K562 (cell line): ENCODE measurements around the gene ZNF513. TPM values are rescaled to one million over a fixed set of nuclear protein-coding genes. Genes with fewer than 3 reads are reported as not detected.

Experiments used
- BRD9 ChIP-seq: fragments of 450-650 bp; IDR thresholded peaks from 2 replicates; pipeline ENCODE4 v1.6.1; 2018; ENCODE audit warnings: low read depth; ENCODE audit not compliant: partially characterized antibody
- FUS ChIP-seq: fragments of 200-400 bp; formaldehyde crosslinking; optimal IDR thresholded peaks from 2 replicates; pipeline ENCODE3; 2017; ENCODE audit warnings: low read depth, low read length
- HCFC1 ChIP-seq: IDR thresholded peaks from 2 replicates; pipeline ENCODE4 v1.6.1; 2012; ENCODE audit warnings: low read depth, low read length, improper control_type of control experiment
- MEIS2 ChIP-seq: fragments of 450-650 bp; IDR thresholded peaks from 2 replicates; pipeline ENCODE4 v1.6.1; 2014; ENCODE audit warnings: mild to moderate bottlenecking; ENCODE audit not compliant: partially characterized antibody
- NFIC ChIP-seq: fragments of 450-650 bp; IDR thresholded peaks from 2 replicates; pipeline ENCODE4 v1.6.1; 2017; ENCODE audit warnings: mild to moderate bottlenecking, inconsistent platforms
- NFYB ChIP-seq: IDR thresholded peaks from 2 replicates; pipeline ENCODE4 v1.6.1; 2011; ENCODE audit warnings: mild to moderate bottlenecking, moderate library complexity; ENCODE audit not compliant: insufficient read length; ENCODE audit errors: extremely low read depth
- PTBP1 ChIP-seq: fragments of 200-400 bp; formaldehyde crosslinking; IDR thresholded peaks from 2 replicates; pipeline ENCODE4 v1.6.1; 2017; ENCODE audit warnings: low read depth, low read length
- SRSF7 ChIP-seq: fragments of 200-400 bp; formaldehyde crosslinking; optimal IDR thresholded peaks from 2 replicates; pipeline ENCODE3; 2017; ENCODE audit warnings: mild to moderate bottlenecking, low read depth, low read length
- TAF15 ChIP-seq: fragments of 200-400 bp; formaldehyde crosslinking; IDR thresholded peaks from 2 replicates; pipeline ENCODE4 v1.6.1; 2017; ENCODE audit warnings: mild to moderate bottlenecking, low read depth, low read length, moderate library complexity
- TAF9B ChIP-seq: fragments of 450-650 bp; IDR thresholded peaks from 2 replicates; pipeline ENCODE4 v1.6.1; 2018; ENCODE audit warnings: mild to moderate bottlenecking; ENCODE audit not compliant: partially characterized antibody
- TOE1 ChIP-seq, 2 experiments: fragments of 450-650 bp in 1 of 2; sonication (generic) in 1 of 2; formaldehyde crosslinking in 1 of 2; IDR thresholded peaks; 2 replicates each; pipeline versions ENCODE4 v1.7.1 to v1.8.0; 2016 to 2022; ENCODE audit warnings: borderline replicate concordance in 2 of 2, mild to moderate bottlenecking in 2 of 2, antibody characterized with exemption in 1 of 2, inconsistent platforms in 1 of 2, low read depth in 1 of 2, missing genetic modification reagents in 1 of 2, moderate library complexity in 1 of 2
- ZNF197 ChIP-seq: fragments of 200-800 bp; sonication (Bioruptor generic); IDR thresholded peaks from 2 replicates; pipeline ENCODE4 v1.6.1; 2016; ENCODE audit warnings: low read depth, missing genetic modification characterization, missing compliant biosample characterization
- ZNF282 ChIP-seq: sonication (generic); formaldehyde crosslinking; IDR thresholded peaks from 2 replicates; pipeline ENCODE4 v1.8.1; 2023; ENCODE audit warnings: missing genetic modification reagents
- polyA plus RNA-seq, 8 experiments: library from polyadenylated mRNA; depleted of rRNA in 4 of 8; stranded (reverse) in 5 of 8; unstranded in 3 of 8; fragments of >200 nt; fragmentation: Nextera tagmentation in 2 of 8; fragmentation: Illumina TruSeq in 1 of 8; extraction: Ambion mirVana in 2 of 8; extraction: Trizol in 1 of 8; gene quantifications; 2 replicates each; pipeline versions ENCODE4 v1.2.1 to v1.2.3, GENCODE V29; 2011 to 2014; ENCODE audit warnings: inconsistent platforms in 1 of 8, missing spikeins in 1 of 8
- total RNA-seq, 7 experiments: library from RNA; depleted of rRNA in 6 of 7; stranded (reverse); fragments of >200 nt in 6 of 7; fragmentation: Illumina TruSeq in 2 of 7; extraction: Trizol in 2 of 7; gene quantifications; 2 replicates each; pipeline versions ENCODE4 v1.2.1 to v1.2.3, GENCODE V29; 2011 to 2021; ENCODE audit warnings: low replicate concordance in 1 of 7
- TF ChIP-seq, protein P1 (sequence below): fragments of 450-650 bp; formaldehyde crosslinking; IDR thresholded peaks from 2 replicates; pipeline ENCODE4 v1.4.0; 2020; ENCODE audit warnings: mild to moderate bottlenecking, moderate library complexity
- TF ChIP-seq, protein P2 (sequence below): sonication (generic); formaldehyde crosslinking; IDR thresholded peaks from 2 replicates; pipeline ENCODE4 v1.9.0; 2022; ENCODE audit warnings: mild to moderate bottlenecking, missing genetic modification reagents
- TF ChIP-seq, protein P3 (sequence below): fragments of 450-650 bp; IDR thresholded peaks from 2 replicates; pipeline ENCODE4 v1.6.1; 2016; ENCODE audit warnings: mild to moderate bottlenecking
- TF ChIP-seq, protein P4 (sequence below): fragments of 450-650 bp; formaldehyde crosslinking; IDR thresholded peaks from 2 replicates; pipeline ENCODE4 v1.4.0; 2020; ENCODE audit warnings: mild to moderate bottlenecking, moderate library complexity
- TF ChIP-seq, protein P5 (sequence below): fragments of 250-450 bp; sonication (Bioruptor Pico); IDR thresholded peaks from 2 replicates; pipeline ENCODE4 v1.4.0; 2020; ENCODE audit warnings: mild to moderate bottlenecking, moderate library complexity

Gene ZNF513
- total and polyA plus RNA-seq, 9 of the 15 experiments (the other 6 are each of a cell fraction or from before 2014, with no cell fraction given), result 0.04 to 13.6 (median 4.4) TPM

DNA sequence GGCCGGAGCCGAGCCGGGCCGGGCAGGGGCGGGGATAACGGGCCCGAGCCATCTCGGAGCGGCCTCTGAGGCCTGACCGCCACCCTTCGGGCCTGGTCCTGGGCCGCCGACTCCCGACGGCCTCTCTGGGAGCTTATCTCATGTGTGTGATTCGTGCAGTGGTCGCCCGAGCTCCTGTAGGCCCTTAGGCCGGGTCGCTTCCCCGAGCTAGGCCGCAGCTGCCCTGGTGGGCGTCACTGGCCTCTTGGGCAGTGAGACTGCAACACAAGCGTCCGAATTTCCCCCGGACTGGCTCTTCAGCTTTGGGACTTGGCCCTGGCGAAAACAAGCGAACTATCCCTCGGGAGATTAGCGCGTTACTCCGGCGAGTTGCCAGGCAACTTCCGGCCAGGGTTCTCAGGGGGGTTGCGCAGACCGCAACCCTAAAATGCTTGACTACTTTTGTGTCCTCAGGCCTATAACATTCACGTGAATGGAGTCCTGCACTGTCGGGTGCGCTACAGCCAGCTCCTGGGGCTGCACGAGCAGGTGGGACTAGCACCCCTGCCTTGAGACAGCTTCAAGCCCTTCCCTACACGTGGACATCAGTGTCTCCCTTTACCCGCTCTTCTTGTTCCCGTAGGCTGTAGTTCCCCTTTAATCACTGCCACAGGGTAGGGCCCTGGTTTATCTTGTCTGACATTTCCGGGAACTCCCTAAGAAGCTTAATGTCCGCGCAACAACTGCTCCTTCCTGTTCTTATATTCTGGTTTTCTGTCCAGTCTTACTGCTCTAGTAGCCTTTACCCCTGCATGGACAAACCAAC, 9.5 kb downstream of the ZNF513 start (continued):
- TF ChIP-seq, protein P1, sequence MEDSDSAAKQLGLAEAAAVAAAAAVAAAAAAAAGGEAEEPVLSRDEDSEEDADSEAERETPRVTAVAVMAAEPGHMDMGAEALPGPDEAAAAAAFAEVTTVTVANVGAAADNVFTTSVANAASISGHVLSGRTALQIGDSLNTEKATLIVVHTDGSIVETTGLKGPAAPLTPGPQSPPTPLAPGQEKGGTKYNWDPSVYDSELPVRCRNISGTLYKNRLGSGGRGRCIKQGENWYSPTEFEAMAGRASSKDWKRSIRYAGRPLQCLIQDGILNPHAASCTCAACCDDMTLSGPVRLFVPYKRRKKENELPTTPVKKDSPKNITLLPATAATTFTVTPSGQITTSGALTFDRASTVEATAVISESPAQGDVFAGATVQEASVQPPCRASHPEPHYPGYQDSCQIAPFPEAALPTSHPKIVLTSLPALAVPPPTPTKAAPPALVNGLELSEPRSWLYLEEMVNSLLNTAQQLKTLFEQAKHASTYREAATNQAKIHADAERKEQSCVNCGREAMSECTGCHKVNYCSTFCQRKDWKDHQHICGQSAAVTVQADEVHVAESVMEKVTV (CRISPR knock-in tag), result no peak
- TF ChIP-seq PTBP1, result no peak
- no peak for TF ChIP-seq BRD9
- TF ChIP-seq TAF9B, result peak; percentile 9
- TF ChIP-seq SRSF7, result no peak
- no peak for TF ChIP-seq NFIC
- TF ChIP-seq ZNF282, result no peak; the same call in 1 of the 2 replicates
- TF ChIP-seq ZNF197 (CRISPR knock-in tag), result no peak
- TF ChIP-seq, protein P2, sequence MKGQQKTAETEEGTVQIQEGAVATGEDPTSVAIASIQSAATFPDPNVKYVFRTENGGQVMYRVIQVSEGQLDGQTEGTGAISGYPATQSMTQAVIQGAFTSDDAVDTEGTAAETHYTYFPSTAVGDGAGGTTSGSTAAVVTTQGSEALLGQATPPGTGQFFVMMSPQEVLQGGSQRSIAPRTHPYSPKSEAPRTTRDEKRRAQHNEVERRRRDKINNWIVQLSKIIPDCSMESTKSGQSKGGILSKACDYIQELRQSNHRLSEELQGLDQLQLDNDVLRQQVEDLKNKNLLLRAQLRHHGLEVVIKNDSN, result no peak
- TF ChIP-seq, protein P3, sequence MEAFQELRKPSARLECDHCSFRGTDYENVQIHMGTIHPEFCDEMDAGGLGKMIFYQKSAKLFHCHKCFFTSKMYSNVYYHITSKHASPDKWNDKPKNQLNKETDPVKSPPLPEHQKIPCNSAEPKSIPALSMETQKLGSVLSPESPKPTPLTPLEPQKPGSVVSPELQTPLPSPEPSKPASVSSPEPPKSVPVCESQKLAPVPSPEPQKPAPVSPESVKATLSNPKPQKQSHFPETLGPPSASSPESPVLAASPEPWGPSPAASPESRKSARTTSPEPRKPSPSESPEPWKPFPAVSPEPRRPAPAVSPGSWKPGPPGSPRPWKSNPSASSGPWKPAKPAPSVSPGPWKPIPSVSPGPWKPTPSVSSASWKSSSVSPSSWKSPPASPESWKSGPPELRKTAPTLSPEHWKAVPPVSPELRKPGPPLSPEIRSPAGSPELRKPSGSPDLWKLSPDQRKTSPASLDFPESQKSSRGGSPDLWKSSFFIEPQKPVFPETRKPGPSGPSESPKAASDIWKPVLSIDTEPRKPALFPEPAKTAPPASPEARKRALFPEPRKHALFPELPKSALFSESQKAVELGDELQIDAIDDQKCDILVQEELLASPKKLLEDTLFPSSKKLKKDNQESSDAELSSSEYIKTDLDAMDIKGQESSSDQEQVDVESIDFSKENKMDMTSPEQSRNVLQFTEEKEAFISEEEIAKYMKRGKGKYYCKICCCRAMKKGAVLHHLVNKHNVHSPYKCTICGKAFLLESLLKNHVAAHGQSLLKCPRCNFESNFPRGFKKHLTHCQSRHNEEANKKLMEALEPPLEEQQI, result no peak
- TF ChIP-seq, protein P4, sequence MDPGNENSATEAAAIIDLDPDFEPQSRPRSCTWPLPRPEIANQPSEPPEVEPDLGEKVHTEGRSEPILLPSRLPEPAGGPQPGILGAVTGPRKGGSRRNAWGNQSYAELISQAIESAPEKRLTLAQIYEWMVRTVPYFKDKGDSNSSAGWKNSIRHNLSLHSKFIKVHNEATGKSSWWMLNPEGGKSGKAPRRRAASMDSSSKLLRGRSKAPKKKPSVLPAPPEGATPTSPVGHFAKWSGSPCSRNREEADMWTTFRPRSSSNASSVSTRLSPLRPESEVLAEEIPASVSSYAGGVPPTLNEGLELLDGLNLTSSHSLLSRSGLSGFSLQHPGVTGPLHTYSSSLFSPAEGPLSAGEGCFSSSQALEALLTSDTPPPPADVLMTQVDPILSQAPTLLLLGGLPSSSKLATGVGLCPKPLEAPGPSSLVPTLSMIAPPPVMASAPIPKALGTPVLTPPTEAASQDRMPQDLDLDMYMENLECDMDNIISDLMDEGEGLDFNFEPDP (CRISPR knock-in tag), result no peak
- TF ChIP-seq NFYB, result no peak
- TF ChIP-seq HCFC1, result no peak
- TF ChIP-seq TOE1 (IDR thresholded peaks at IDR 0.05; ENCODE audit: borderline replicate concordance), result no peak
- no peak for TF ChIP-seq TOE1 (CRISPR knock-in tag; IDR thresholded peaks at IDR 0.05; ENCODE audit: borderline replicate concordance, low read depth)
- TF ChIP-seq TAF15, result no peak
- peak; percentile 69 for TF ChIP-seq MEIS2
- TF ChIP-seq FUS, result no peak
- TF ChIP-seq, protein P5, sequence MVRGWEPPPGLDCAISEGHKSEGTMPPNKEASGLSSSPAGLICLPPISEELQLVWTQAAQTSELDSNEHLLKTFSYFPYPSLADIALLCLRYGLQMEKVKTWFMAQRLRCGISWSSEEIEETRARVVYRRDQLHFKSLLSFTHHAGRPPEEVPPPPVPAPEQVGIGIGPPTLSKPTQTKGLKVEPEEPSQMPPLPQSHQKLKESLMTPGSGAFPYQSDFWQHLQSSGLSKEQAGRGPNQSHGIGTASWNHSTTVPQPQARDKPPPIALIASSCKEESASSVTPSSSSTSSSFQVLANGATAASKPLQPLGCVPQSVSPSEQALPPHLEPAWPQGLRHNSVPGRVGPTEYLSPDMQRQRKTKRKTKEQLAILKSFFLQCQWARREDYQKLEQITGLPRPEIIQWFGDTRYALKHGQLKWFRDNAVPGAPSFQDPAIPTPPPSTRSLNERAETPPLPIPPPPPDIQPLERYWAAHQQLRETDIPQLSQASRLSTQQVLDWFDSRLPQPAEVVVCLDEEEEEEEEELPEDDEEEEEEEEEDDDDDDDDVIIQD, result no peak
